Measurements from ENCODE around the gene CWC27.

Gene CWC27

GRCh38 chr5:65061250-65061973, 292.7 kb downstream of the CWC27 start:
- Histone ChIP-seq H3K36me3 (ENCODE audit: low read depth) (no peaks in the 10 kb centered on the region), H3K27me3 (ENCODE audit: insufficient read depth, poor library complexity, severe bottlenecking) (no peaks in the 10 kb centered on the region), H3K4me3 (ENCODE audit: severe bottlenecking) (no peak overlapping the region), H3K9me3 (ENCODE audit: severe bottlenecking) (no peaks in the 10 kb centered on the region), H3K27ac (ENCODE audit: poor library complexity, severe bottlenecking) (no peak overlapping the region), H3K4me1 (ENCODE audit: insufficient read depth, poor library complexity, severe bottlenecking) (peaks cover 9% of the 10 kb centered on the region)
- ATAC-seq (ENCODE audit: low read depth) (no peak), DNase-seq (ENCODE audit: low spot score) (no peak)
- no peak for TF ChIP-seq CTCF (IDR thresholded peaks at IDR 0.05; ENCODE audit: poor library complexity, severe bottlenecking)

- Histone ChIP-seq H3K36me3 (ENCODE audit: low read depth) (no peaks in the 10 kb centered on the region), H3K27ac (ENCODE audit: poor library complexity, severe bottlenecking) (peak overlapping the region; percentile 49), H3K4me1 (ENCODE audit: insufficient read depth, poor library complexity, severe bottlenecking) (peaks cover 9% of the 10 kb centered on the region), H3K9me3 (ENCODE audit: severe bottlenecking) (no peaks in the 10 kb centered on the region), H3K27me3 (ENCODE audit: insufficient read depth, poor library complexity, severe bottlenecking) (no peaks in the 10 kb centered on the region), H3K4me3 (ENCODE audit: severe bottlenecking) (no peak overlapping the region)
- no peak for ATAC-seq (ENCODE audit: low read depth)
- TF ChIP-seq CTCF (IDR thresholded peaks at IDR 0.05; ENCODE audit: poor library complexity, severe bottlenecking): no peak
- DNase-seq (ENCODE audit: low spot score): no peak
Measured at GRCh38 chr5:65061974-65062353, 293.2 kb downstream of the CWC27 start.

GRCh38 chr5:65062469-65063083, 293.8 kb downstream of the CWC27 start:
- no peak for TF ChIP-seq CTCF (IDR thresholded peaks at IDR 0.05; ENCODE audit: poor library complexity, severe bottlenecking)
- H3K27ac ChIP-seq (ENCODE audit: poor library complexity, severe bottlenecking): peak overlapping the region; percentile 49
- no peaks in the 10 kb centered on the region for H3K27me3 ChIP-seq (ENCODE audit: insufficient read depth, poor library complexity, severe bottlenecking)
- H3K9me3 ChIP-seq (ENCODE audit: severe bottlenecking): no peaks in the 10 kb centered on the region
- H3K36me3 ChIP-seq (ENCODE audit: low read depth): no peaks in the 10 kb centered on the region
- no peak overlapping the region for H3K4me3 ChIP-seq (ENCODE audit: severe bottlenecking)
- DNase-seq (ENCODE audit: low spot score) (no peak), ATAC-seq (ENCODE audit: low read depth) (peak; percentile 97)
- peaks cover 9% of the 10 kb centered on the region for H3K4me1 ChIP-seq (ENCODE audit: insufficient read depth, poor library complexity, severe bottlenecking)

GRCh38 chr5:65065001-65065511, 296.3 kb downstream of the CWC27 start:
- peaks cover 9% of the 10 kb centered on the region for H3K4me1 ChIP-seq (ENCODE audit: insufficient read depth, poor library complexity, severe bottlenecking)
- ATAC-seq (ENCODE audit: low read depth) (no peak), DNase-seq (ENCODE audit: low spot score) (no peak)
- H3K36me3 ChIP-seq (ENCODE audit: low read depth): no peaks in the 10 kb centered on the region
- TF ChIP-seq CTCF (IDR thresholded peaks at IDR 0.05; ENCODE audit: poor library complexity, severe bottlenecking): no peak
- no peak overlapping the region for H3K4me3 ChIP-seq (ENCODE audit: severe bottlenecking)
- H3K27me3 ChIP-seq (ENCODE audit: insufficient read depth, poor library complexity, severe bottlenecking): no peaks in the 10 kb centered on the region
- no peak overlapping the region for H3K27ac ChIP-seq (ENCODE audit: poor library complexity, severe bottlenecking)
- no peaks in the 10 kb centered on the region for H3K9me3 ChIP-seq (ENCODE audit: severe bottlenecking)
